IMR-90 (cell line): ENCODE measurements around the gene USP31. TPM values are rescaled to one million over a fixed set of nuclear protein-coding genes. Genes with fewer than 3 reads are reported as not detected.
"Not testable (repeated sequence)": the region's sequence is repeated elsewhere in the genome, so short reads cannot be mapped to it uniquely, and the experiment has no call there.

Experiments
- ATAC-seq: fragments of 200-7000 bp; cut with Tn5 transposase; 2 replicates; pipeline ENCODE4 v1.9.1; 2020; ENCODE audit warnings: low read depth, mild to moderate bottlenecking, moderate library complexity
- BruUV-seq: library from RNA; stranded (reverse); fragments of 400-500 nt; replicated peaks from 2 replicates; lab custom pipeline; 2021; lab: Mats Ljungman, UMichigan
- CTCF ChIA-PET: fragments of 300-600 bp; formaldehyde crosslinking; extraction: SDS; loops from one replicate; lab custom pipeline; 2021; ENCODE audit warnings: antibody characterized with exemption; lab: Yijun Ruan, JAX
- POLR2A ChIA-PET: fragments of 300-600 bp; sonication (Branson Sonifier 250); formaldehyde crosslinking; loops from one replicate; lab custom pipeline; 2022; ENCODE audit warnings: antibody characterized with exemption; ENCODE audit not compliant: unreplicated experiment; lab: Charles Lee
- DNase-seq: peaks from one replicate; pipeline ENCODE4 v3.0.0; 2013
- H2AFZ ChIP-seq: replicated peaks from 2 replicates; pipeline ENCODE3; 2013; ENCODE audit warnings: low read length, mild to moderate bottlenecking; ENCODE audit not compliant: poor library complexity
- H2AK5ac ChIP-seq: 2 replicates; pipeline ENCODE4 v1.6.1; 2013; ENCODE audit warnings: low read depth, low read length, inconsistent platforms
- H2AK9ac ChIP-seq: replicated peaks from 2 replicates; pipeline ENCODE3; 2013; ENCODE audit warnings: mild to moderate bottlenecking, low read depth, low read length, moderate library complexity; ENCODE audit not compliant: poor library complexity
- H2BK120ac ChIP-seq: 2 replicates; pipeline ENCODE4 v1.6.1; 2013; ENCODE audit warnings: low read depth, low read length, inconsistent platforms
- H2BK15ac ChIP-seq: 3 replicates; pipeline ENCODE4 v1.6.1; 2013; ENCODE audit warnings: low read depth, low read length, inconsistent platforms
- H2BK20ac ChIP-seq: 2 replicates; pipeline ENCODE4 v1.6.1; 2013; ENCODE audit warnings: low read depth, mild to moderate bottlenecking, inconsistent platforms, low read length, moderate library complexity
- H2BK5ac ChIP-seq: 2 replicates; pipeline ENCODE4 v1.6.1; 2013; ENCODE audit warnings: mild to moderate bottlenecking, low read depth, low read length, inconsistent platforms; ENCODE audit not compliant: poor library complexity, severe bottlenecking
- H3K14ac ChIP-seq: replicated peaks from 2 replicates; pipeline ENCODE4 v1.6.1; 2013; ENCODE audit warnings: low read depth, low read length, inconsistent platforms
- H3K18ac ChIP-seq: 2 replicates; pipeline ENCODE4 v1.6.1; 2013; ENCODE audit warnings: low read depth, low read length, control low read depth
- H3K23ac ChIP-seq: 2 replicates; pipeline ENCODE4 v1.6.1; 2013; ENCODE audit warnings: low read depth, low read length, inconsistent platforms
- H3K27ac ChIP-seq: 2 replicates; pipeline ENCODE4 v1.5.1; 2013; ENCODE audit warnings: mild to moderate bottlenecking, control low read depth, low read length; ENCODE audit not compliant: insufficient read depth
- H3K27me3 ChIP-seq: 2 replicates; pipeline ENCODE4 v1.6.1; 2013; ENCODE audit warnings: low read length; ENCODE audit not compliant: control insufficient read depth, insufficient read depth
- H3K36me3 ChIP-seq: 2 replicates; pipeline ENCODE4 v1.6.1; 2013; ENCODE audit warnings: low read length, mixed read lengths; ENCODE audit not compliant: control insufficient read depth, insufficient read depth
- H3K4ac ChIP-seq: 2 replicates; pipeline ENCODE4 v1.6.1; 2013; ENCODE audit warnings: low read depth, low read length, inconsistent platforms
- H3K4me1 ChIP-seq: 2 replicates; pipeline ENCODE4 v1.6.1; 2013; ENCODE audit warnings: low read length, mixed read lengths; ENCODE audit not compliant: control insufficient read depth, insufficient read depth
- H3K4me2 ChIP-seq: 2 replicates; pipeline ENCODE4 v1.6.1; 2013; ENCODE audit warnings: low read depth, mild to moderate bottlenecking, control low read depth, low read length, moderate library complexity
- H3K4me3 ChIP-seq: 2 replicates; pipeline ENCODE4 v1.5.1; 2013; ENCODE audit warnings: low read depth, mild to moderate bottlenecking, control low read depth, low read length, moderate library complexity; ENCODE audit not compliant: insufficient read depth
- H3K56ac ChIP-seq: 2 replicates; pipeline ENCODE4 v1.6.1; 2013; ENCODE audit warnings: low read length, inconsistent platforms; ENCODE audit not compliant: insufficient read depth; ENCODE audit errors: extremely low read depth
- H3K79me1 ChIP-seq, 2 experiments: 2 replicates each; pipeline ENCODE4 v1.6.1; 2013; ENCODE audit warnings: low read length in 2 of 2, inconsistent platforms in 1 of 2, low read depth in 1 of 2
- H3K9ac ChIP-seq: 2 replicates; pipeline ENCODE4 v1.6.1; 2013; ENCODE audit warnings: low read depth, low read length, control low read depth
- H3K9me1 ChIP-seq: 2 replicates; pipeline ENCODE4 v1.6.1; 2013; ENCODE audit warnings: low read length, inconsistent platforms; ENCODE audit not compliant: insufficient read depth
- H3K9me3 ChIP-seq: 2 replicates; pipeline ENCODE4 v1.6.1; 2013; ENCODE audit warnings: low read length; ENCODE audit not compliant: control insufficient read depth, insufficient read depth
- H4K20me1 ChIP-seq: 2 replicates; pipeline ENCODE4 v1.6.1; 2013; ENCODE audit warnings: low read length, inconsistent platforms; ENCODE audit not compliant: insufficient read depth
- H4K5ac ChIP-seq: 2 replicates; pipeline ENCODE4 v1.6.1; 2013; ENCODE audit warnings: mild to moderate bottlenecking, low read depth, low read length, control low read depth
- H4K8ac ChIP-seq, 2 experiments: 2 replicates each; pipeline ENCODE4 v1.6.1; 2013; ENCODE audit warnings: low read depth in 2 of 2, low read length in 2 of 2, control low read depth in 1 of 2, inconsistent platforms in 1 of 2
- H4K91ac ChIP-seq: 2 replicates; pipeline ENCODE4 v1.6.1; 2013; ENCODE audit warnings: low read depth, low read length, inconsistent platforms; ENCODE audit not compliant: insufficient read depth
- WGBS, 2 experiments: methylation state at CpG; one replicate each; pipeline versions ENCODE4 v1.1.5 to v1.1.7; 2013; ENCODE audit warnings: missing lambda C conversion rate in 2 of 2; ENCODE audit not compliant: insufficient read length in 1 of 2; ENCODE audit errors: extremely low coverage in 2 of 2; 5-methylcytosine and 5-hydroxymethylcytosine counted together
- dilution Hi-C: fragments of 300-500 bp; cut with HindIII; formaldehyde crosslinking; loops from one replicate; pipeline ENCODE4 v1.14.3; 2018; ENCODE audit warnings: low sequenced_read_pairs; ENCODE audit not compliant: unreplicated experiment
- in situ Hi-C: fragments of 300-500 bp; cut with MboI; formaldehyde crosslinking; loops from 3 replicates; pipeline ENCODE4 v1.14.3; 2019; ENCODE audit warnings: low sequenced_read_pairs, inconsistent platforms, mixed read lengths
- intact Hi-C: fragments of 100-400 bp; cut with micrococcal nuclease; formaldehyde crosslinking; loops from 2 replicates; pipeline ENCODE4 v1.10.0; 2022
- polyA plus RNA-seq, 3 experiments: library from polyadenylated mRNA; depleted of rRNA; stranded (reverse); fragments of >200 nt; gene quantifications; 2 replicates each; pipeline ENCODE4 v1.2.3, GENCODE V29; 2012; ENCODE audit warnings: low replicate concordance in 1 of 3
- total RNA-seq: library from RNA; depleted of rRNA; stranded (reverse); fragments of >200 nt; gene quantifications from 2 replicates; pipeline ENCODE4 v1.2.3, GENCODE V29; 2012

The USP31 gene
- total and polyA plus RNA-seq, 2 of the 4 experiments (the other 2 are of a cell fraction): 2.9 to 3.4 TPM

DNA sequence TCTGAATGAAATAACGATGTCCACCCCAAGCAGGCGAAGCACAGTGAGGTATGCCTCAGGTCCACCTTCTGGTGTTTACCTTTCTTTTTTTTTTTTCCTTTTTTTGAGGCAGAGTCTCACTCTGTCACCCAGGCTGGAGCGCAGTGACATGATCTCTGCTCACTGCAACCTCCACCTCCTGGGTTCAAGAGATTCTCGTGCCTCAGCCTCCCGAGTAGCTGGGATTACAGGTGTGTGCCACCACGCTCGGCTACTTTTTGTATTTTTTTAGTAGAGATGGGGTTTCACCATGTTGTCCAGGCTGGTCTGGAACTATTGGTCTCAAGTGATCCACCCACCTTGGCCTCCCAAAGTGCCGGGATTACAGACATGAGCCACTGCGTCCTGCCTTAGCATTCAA is 4.9 kb downstream of the USP31 start:
- Histone ChIP-seq H4K20me1 (peaks cover 32% of the 10 kb centered on the region), H3K79me1 (peaks cover 38 to 58% of the 10 kb centered on the region in 2 experiments)
- H3K9ac ChIP-seq, H2BK20ac ChIP-seq, dilution Hi-C loops, H3K4me2 ChIP-seq, H3K4ac ChIP-seq, intact Hi-C loops, H3K23ac ChIP-seq, H4K5ac ChIP-seq, H4K8ac ChIP-seq, CTCF ChIA-PET, H3K9me3 ChIP-seq, H3K18ac ChIP-seq, H3K4me1 ChIP-seq, POLR2A ChIA-PET, H2AK9ac ChIP-seq, H2BK5ac ChIP-seq, H3K9me1 ChIP-seq, H2BK120ac ChIP-seq, H3K4me3 ChIP-seq, H2AFZ ChIP-seq, BruUV-seq, H3K36me3 ChIP-seq, in situ Hi-C loops, H4K91ac ChIP-seq, H3K27ac ChIP-seq, H3K14ac ChIP-seq, H2AK5ac ChIP-seq, H3K27me3 ChIP-seq, ATAC-seq, DNase-seq, H3K56ac ChIP-seq, H2BK15ac ChIP-seq: not testable (repeated sequence)
- WGBS, 2 experiments: 100% methylated on average over 1 of the region's 9 CpGs; no CpG with 5 or more reads in 1 of the 2 experiments
